Body of pancreas (tissue), 4 donors: ENCODE data around the gene NPHP4. TPM values are rescaled to one million over a fixed set of nuclear protein-coding genes. Genes with fewer than 3 reads are reported as not detected.

Experiments
- ATAC-seq: fragments of 150-250 bp; one replicate; pipeline ENCODE4 v1.9.1; 2016
- DNase-seq, 4 donors: peaks; one replicate each; pipeline ENCODE4 v3.0.0-alpha.2; 2019
- H3K27ac ChIP-seq, 4 donors: fragments of 200-600 bp; sonication (generic); 1 replicate in 3 of 4; 2 replicates in 1 of 4; pipeline versions ENCODE4 v1.5.1 to v1.6.1; 2016 to 2019; ENCODE audit warnings: mild to moderate bottlenecking in 1 of 4, mixed read lengths in 1 of 4, moderate library complexity in 1 of 4
- H3K27me3 ChIP-seq, 2 donors: fragments of 200-600 bp; sonication (generic); one replicate each; pipeline ENCODE4 v1.6.0; 2016; ENCODE audit warnings: mild to moderate bottlenecking in 1 of 2
- H3K36me3 ChIP-seq, 2 donors: fragments of 200-600 bp; sonication (generic); replicated peaks in 1 of 2; 2 replicates each; pipeline ENCODE4 v1.5.1; 2016; ENCODE audit warnings: low read depth in 2 of 2; ENCODE audit not compliant: insufficient read depth in 1 of 2
- H3K4me1 ChIP-seq: fragments of 200-600 bp; sonication (generic); one replicate; pipeline ENCODE4 v1.6.0; 2016
- H3K4me3 ChIP-seq, 2 donors: fragments of 200-600 bp; sonication (generic); 1 replicate in 1 of 2; 2 replicates in 1 of 2; pipeline ENCODE4 v1.5.1; 2016 to 2019
- H3K9me3 ChIP-seq, 3 donors: fragments of 200-600 bp; sonication (generic); 1 replicate in 2 of 3; 2 replicates in 1 of 3; pipeline ENCODE4 v1.5.1; 2016
- CTCF ChIP-seq, 7 experiments: fragments of 450-650 bp in 4 of 7; fragments of 200-600 bp in 3 of 7; sonication (generic) in 3 of 7; IDR thresholded peaks; one replicate each; pipeline ENCODE4 v1.5.1; 2016 to 2019; ENCODE audit warnings: antibody characterized with exemption in 7 of 7
- POLR2A ChIP-seq, 3 donors: fragments of 450-650 bp; IDR thresholded peaks; one replicate each; pipeline ENCODE4 v1.6.1; 2016; ENCODE audit warnings: antibody characterized with exemption in 3 of 3, mild to moderate bottlenecking in 2 of 3
- WGBS, 2 donors: methylation state at CpG; one replicate each; pipeline ENCODE4 v1.1.5; 2017; 5-methylcytosine and 5-hydroxymethylcytosine counted together
- intact Hi-C: fragments of 100-400 bp; cut with DNase I; formaldehyde crosslinking; loops from one replicate; pipeline ENCODE4 v1.15.1; 2023
- total RNA-seq, 2 donors: library from RNA; depleted of rRNA; stranded (reverse); fragments of >200 nt; gene quantifications; one replicate each; pipeline ENCODE4 v1.1.0, GENCODE V29; 2016

Gene NPHP4
- total RNA-seq, 2 donors from 2014 or later: 10.4 to 48.5 TPM

- ATAC-seq: peak; percentile 57
- Histone ChIP-seq H3K36me3 (no peaks in the 10 kb centered on the region), H3K27me3 (no peaks in the 10 kb centered on the region), H3K4me1 (peaks cover 14% of the 10 kb centered on the region), H3K9me3 (no peaks in the 10 kb centered on the region), H3K4me3 (no peak overlapping the region), H3K27ac (no peak overlapping the region)
- TF ChIP-seq POLR2A (IDR thresholded peaks at IDR 0.05) (no peak), CTCF (IDR thresholded peaks at IDR 0.05) (peak in 2 of 7 experiments; percentile 12 to 25)
- intact Hi-C loops: no loop called here
- 44 to 63% methylated on average over 10 to 24 of the region's 26 CpGs for WGBS, 2 donors
- DNase-seq: peak in 3 of 4 donors; percentile 22 to 41 (median 28)
Measured at GRCh38 chr1:5830771-5831599, 161.2 kb downstream of the NPHP4 start.

- intact Hi-C loops: no loop called here
- 78 to 90% methylated on average over 3 of the region's 3 CpGs for WGBS, 2 donors
- no peaks in the 10 kb centered on the region for H3K36me3 ChIP-seq
- no peak overlapping the region for H3K27ac ChIP-seq
- ATAC-seq (no peak), DNase-seq (no peak)
- H3K27me3 ChIP-seq: no peaks in the 10 kb centered on the region
- H3K9me3 ChIP-seq: no peaks in the 10 kb centered on the region
- TF ChIP-seq POLR2A (IDR thresholded peaks at IDR 0.05) (no peak), CTCF (IDR thresholded peaks at IDR 0.05) (no peak)
- H3K4me1 ChIP-seq: peaks cover 14% of the 10 kb centered on the region
- H3K4me3 ChIP-seq: no peak overlapping the region
Measured at GRCh38 chr1:5829414-5829813, 162.8 kb downstream of the NPHP4 start.

- DNase-seq (no peak), ATAC-seq (no peak)
- Histone ChIP-seq H3K36me3 (no peaks in the 10 kb centered on the region), H3K4me3 (no peak overlapping the region), H3K27ac (no peak overlapping the region), H3K27me3 (no peaks in the 10 kb centered on the region), H3K9me3 (no peaks in the 10 kb centered on the region), H3K4me1 (peaks cover 14% of the 10 kb centered on the region)
- intact Hi-C loops: no loop called here
- WGBS, 2 donors: 56 to 72% methylated on average over 6 to 11 of the region's 11 CpGs
- TF ChIP-seq CTCF (IDR thresholded peaks at IDR 0.05) (no peak), POLR2A (IDR thresholded peaks at IDR 0.05) (no peak)
Measured at GRCh38 chr1:5828308-5828935, 163.8 kb downstream of the NPHP4 start.

- TF ChIP-seq CTCF (IDR thresholded peaks at IDR 0.05) (no peak), POLR2A (IDR thresholded peaks at IDR 0.05) (no peak)
- no peak for DNase-seq
- no peaks in the 10 kb centered on the region for H3K27me3 ChIP-seq
- H3K9me3 ChIP-seq: no peaks in the 10 kb centered on the region
- H3K36me3 ChIP-seq: no peaks in the 10 kb centered on the region
- 72 to 77% methylated on average over 9 of the region's 9 CpGs for WGBS, 2 donors
- intact Hi-C loops: no loop called here
- no peak overlapping the region for H3K27ac ChIP-seq
- ATAC-seq: no peak
- peaks cover 14% of the 10 kb centered on the region for H3K4me1 ChIP-seq
- no peak overlapping the region for H3K4me3 ChIP-seq
Measured at GRCh38 chr1:5827516-5827915, 164.7 kb downstream of the NPHP4 start.
